Memory B cell (primary cell): Measurements from ENCODE around the gene CD63.

Experiments used
- ATAC-seq: fragments of 150-1000 bp; cut with Tn5 transposase; 2 replicates; pipeline ENCODE4 v1.10.0; 2021; ENCODE audit warnings: low read depth, mild to moderate bottlenecking, moderate library complexity
- DNase-seq, 2 donors: peaks; one replicate each; pipeline ENCODE4 v3.0.0; 2022; ENCODE audit warnings: low spot score in 2 of 2
- H3K27ac Mint-ChIP-seq: one replicate; pipeline ENCODE4 v1.8.0; 2022; ENCODE audit warnings: mild to moderate bottlenecking, moderate library complexity, mixed read lengths
- H3K27me3 Mint-ChIP-seq: one replicate; pipeline ENCODE4 v1.8.0; 2022; ENCODE audit warnings: mixed read lengths
- H3K36me3 Mint-ChIP-seq: one replicate; pipeline ENCODE4 v1.8.0; 2022; ENCODE audit warnings: mild to moderate bottlenecking, mixed read lengths
- H3K4me1 Mint-ChIP-seq: one replicate; pipeline ENCODE4 v1.8.0; 2022; ENCODE audit warnings: mixed read lengths
- H3K4me3 Mint-ChIP-seq: one replicate; pipeline ENCODE4 v1.8.0; 2022; ENCODE audit warnings: mild to moderate bottlenecking, moderate library complexity, mixed read lengths
- H3K9me3 Mint-ChIP-seq: one replicate; pipeline ENCODE4 v1.8.0; 2022; ENCODE audit warnings: mixed read lengths

CD63 gene

GRCh38 chr12:55699471-55700055 lies 29.2 kb downstream of the CD63 start:
- no peak overlapping the region for H3K27ac Mint-ChIP-seq
- no peaks in the 10 kb centered on the region for H3K36me3 Mint-ChIP-seq
- ATAC-seq (no peak), DNase-seq (no peak)
- no peaks in the 10 kb centered on the region for H3K9me3 Mint-ChIP-seq
- H3K4me3 Mint-ChIP-seq, result no peak overlapping the region
- H3K27me3 Mint-ChIP-seq, result peaks cover 10% of the 10 kb centered on the region
- no peaks in the 10 kb centered on the region for H3K4me1 Mint-ChIP-seq

- Mint-ChIP-seq H3K27me3 (peaks cover 10% of the 10 kb centered on the region), H3K9me3 (no peaks in the 10 kb centered on the region), H3K36me3 (no peaks in the 10 kb centered on the region), H3K4me1 (no peaks in the 10 kb centered on the region), H3K27ac (no peak overlapping the region), H3K4me3 (no peak overlapping the region)
- ATAC-seq, result no peak
- DNase-seq, result no peak
Measured at GRCh38 chr12:55698965-55699364, 29.8 kb downstream of the CD63 start.

GRCh38 chr12:55698241-55698955 lies 30.4 kb downstream of the CD63 start:
- Mint-ChIP-seq H3K27ac (no peak overlapping the region), H3K36me3 (no peaks in the 10 kb centered on the region), H3K4me3 (no peak overlapping the region), H3K27me3 (peaks cover 8% of the 10 kb centered on the region), H3K4me1 (peaks cover 2% of the 10 kb centered on the region), H3K9me3 (no peaks in the 10 kb centered on the region)
- DNase-seq, result no peak
- no peak for ATAC-seq

- Mint-ChIP-seq H3K4me3 (no peak overlapping the region), H3K36me3 (no peaks in the 10 kb centered on the region), H3K9me3 (no peaks in the 10 kb centered on the region), H3K4me1 (peaks cover 4% of the 10 kb centered on the region), H3K27me3 (peaks cover 8% of the 10 kb centered on the region), H3K27ac (no peak overlapping the region)
- DNase-seq (no peak), ATAC-seq (no peak)
Measured at GRCh38 chr12:55697686-55698085, 31.1 kb downstream of the CD63 start.

GRCh38 chr12:55696796-55697462 lies 31.9 kb downstream of the CD63 start:
- no peak for DNase-seq
- H3K27ac Mint-ChIP-seq, result no peak overlapping the region
- H3K36me3 Mint-ChIP-seq, result no peaks in the 10 kb centered on the region
- peaks cover 8% of the 10 kb centered on the region for H3K27me3 Mint-ChIP-seq
- peaks cover 4% of the 10 kb centered on the region for H3K4me1 Mint-ChIP-seq
- ATAC-seq, result no peak
- no peak overlapping the region for H3K4me3 Mint-ChIP-seq
- no peaks in the 10 kb centered on the region for H3K9me3 Mint-ChIP-seq

- peaks cover 4% of the 10 kb centered on the region for H3K4me1 Mint-ChIP-seq
- H3K27me3 Mint-ChIP-seq, result peaks cover 8% of the 10 kb centered on the region
- H3K4me3 Mint-ChIP-seq, result no peak overlapping the region
- H3K36me3 Mint-ChIP-seq, result no peaks in the 10 kb centered on the region
- H3K27ac Mint-ChIP-seq, result no peak overlapping the region
- DNase-seq (no peak), ATAC-seq (no peak)
- no peaks in the 10 kb centered on the region for H3K9me3 Mint-ChIP-seq
Measured at GRCh38 chr12:55696141-55696540, 32.7 kb downstream of the CD63 start.

- Mint-ChIP-seq H3K27me3 (peaks cover 8% of the 10 kb centered on the region), H3K4me1 (peaks cover 4% of the 10 kb centered on the region), H3K36me3 (no peaks in the 10 kb centered on the region), H3K9me3 (no peaks in the 10 kb centered on the region), H3K4me3 (no peak overlapping the region), H3K27ac (no peak overlapping the region)
- DNase-seq, result no peak
- no peak for ATAC-seq
Measured at GRCh38 chr12:55695349-55695748, 33.5 kb downstream of the CD63 start.

GRCh38 chr12:55694651-55695050 lies 34.2 kb downstream of the CD63 start:
- peaks cover 8% of the 10 kb centered on the region for H3K27me3 Mint-ChIP-seq

GRCh38 chr12:55694188-55694515 lies 34.7 kb downstream of the CD63 start:
- Mint-ChIP-seq H3K4me3 (no peak overlapping the region), H3K27ac (no peak overlapping the region), H3K4me1 (peaks cover 4% of the 10 kb centered on the region), H3K36me3 (no peaks in the 10 kb centered on the region), H3K27me3 (peaks cover 8% of the 10 kb centered on the region), H3K9me3 (no peaks in the 10 kb centered on the region)
- ATAC-seq, result no peak
- DNase-seq, result no peak

More at GRCh38 chr12:55694651-55695050, 34.2 kb downstream of the CD63 start:
- no peaks in the 10 kb centered on the region for H3K9me3 Mint-ChIP-seq
- DNase-seq (no peak), ATAC-seq (no peak)
- no peak overlapping the region for H3K27ac Mint-ChIP-seq
- peaks cover 4% of the 10 kb centered on the region for H3K4me1 Mint-ChIP-seq
- no peaks in the 10 kb centered on the region for H3K36me3 Mint-ChIP-seq
- no peak overlapping the region for H3K4me3 Mint-ChIP-seq

- Mint-ChIP-seq H3K9me3 (no peaks in the 10 kb centered on the region), H3K36me3 (no peaks in the 10 kb centered on the region), H3K4me3 (no peak overlapping the region), H3K27ac (no peak overlapping the region), H3K4me1 (peaks cover 4% of the 10 kb centered on the region), H3K27me3 (peaks cover 8% of the 10 kb centered on the region)
- ATAC-seq (no peak), DNase-seq (no peak)
Measured at GRCh38 chr12:55693323-55694187, 35.3 kb downstream of the CD63 start.

GRCh38 chr12:55692631-55693322 lies 36.0 kb downstream of the CD63 start:
- peaks cover 8% of the 10 kb centered on the region for H3K27me3 Mint-ChIP-seq
- H3K9me3 Mint-ChIP-seq, result no peaks in the 10 kb centered on the region
- ATAC-seq, result no peak
- no peak overlapping the region for H3K4me3 Mint-ChIP-seq
- H3K27ac Mint-ChIP-seq, result no peak overlapping the region
- no peaks in the 10 kb centered on the region for H3K36me3 Mint-ChIP-seq
- DNase-seq, result no peak
- peaks cover 4% of the 10 kb centered on the region for H3K4me1 Mint-ChIP-seq

GRCh38 chr12:55688716-55689655 lies 39.8 kb downstream of the CD63 start:
- DNase-seq (no peak), ATAC-seq (no peak)
- H3K4me1 Mint-ChIP-seq, result peaks cover 11% of the 10 kb centered on the region
- peaks cover 7% of the 10 kb centered on the region for H3K27me3 Mint-ChIP-seq
- no peak overlapping the region for H3K4me3 Mint-ChIP-seq
- no peaks in the 10 kb centered on the region for H3K36me3 Mint-ChIP-seq
- no peaks in the 10 kb centered on the region for H3K9me3 Mint-ChIP-seq
- no peak overlapping the region for H3K27ac Mint-ChIP-seq

GRCh38 chr12:55687746-55688145 lies 41.1 kb downstream of the CD63 start:
- ATAC-seq (no peak), DNase-seq (no peak)
- H3K36me3 Mint-ChIP-seq, result no peaks in the 10 kb centered on the region
- no peak overlapping the region for H3K4me3 Mint-ChIP-seq
- no peak overlapping the region for H3K27ac Mint-ChIP-seq
- H3K4me1 Mint-ChIP-seq, result peaks cover 11% of the 10 kb centered on the region
- H3K9me3 Mint-ChIP-seq, result no peaks in the 10 kb centered on the region
- H3K27me3 Mint-ChIP-seq, result peaks cover 7% of the 10 kb centered on the region
